Lung microvascular endothelial cell (primary cell): ENCODE results near the gene SLC22A12. TPM values are rescaled to one million over a fixed set of nuclear protein-coding genes. Genes with fewer than 3 reads are reported as not detected.
"Not testable (repeated sequence)": the region's sequence is repeated elsewhere in the genome, so short reads cannot be mapped to it uniquely, and the experiment has no call there.

Experiments used
- DNase-seq, 2 donors: peaks; one replicate each; pipeline versions ENCODE4 v3.0.0 to v3.0.0-alpha.2; 2010; ENCODE audit warnings: low read depth in 2 of 2
- total RNA-seq: library from RNA; depleted of rRNA; stranded (reverse); fragments of >200 nt; gene quantifications from 2 replicates; pipeline ENCODE4 v1.2.1, GENCODE V29; 2014

Gene SLC22A12
- total RNA-seq, 1 donor from 2014 or later: not detected

- DNase-seq: peak in 1 of 2 donors; percentile 69
These were observed 7.4 kb upstream of the SLC22A12 start for GRCh38 chr11:64583296-64584262.

DNA sequence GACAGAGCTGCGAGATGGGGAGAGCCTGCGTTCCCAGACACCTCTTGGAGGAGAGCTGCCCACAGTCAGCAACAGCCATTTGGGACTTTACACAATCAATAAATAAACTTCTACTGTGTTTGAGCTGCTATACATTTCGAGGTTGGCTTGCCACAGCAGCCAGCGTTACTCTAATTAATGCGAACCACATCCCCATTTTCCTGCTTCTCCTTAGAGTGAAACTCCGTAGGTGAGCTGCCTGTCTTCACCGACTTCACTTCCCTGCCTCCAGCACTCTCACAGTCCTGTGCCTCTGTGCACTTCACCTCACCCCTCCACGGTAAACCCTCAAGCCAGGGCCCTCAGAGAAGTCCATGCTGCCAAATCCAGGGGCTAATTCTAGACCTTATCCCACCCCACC, 5.9 kb upstream of the SLC22A12 start:
- DNase-seq: no peak

DNA sequence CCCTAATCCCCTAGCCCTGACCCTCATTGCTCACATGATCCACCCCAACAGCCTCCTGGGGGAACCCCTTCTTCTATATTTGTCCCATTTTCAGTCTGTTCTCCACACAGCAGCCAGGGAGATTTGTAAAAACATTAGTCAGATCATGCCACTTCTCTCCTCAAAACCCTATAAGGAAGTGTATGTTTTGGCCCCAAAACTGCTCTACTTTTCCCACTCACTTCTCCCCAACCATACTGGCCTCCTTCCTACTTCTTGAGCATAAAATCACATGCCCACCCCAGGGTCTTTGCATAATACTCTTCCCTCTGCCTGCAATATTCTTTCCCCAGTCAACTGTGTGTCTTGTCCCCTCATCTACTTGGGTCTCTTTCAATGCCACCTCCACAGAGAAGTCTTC, 4.7 kb upstream of the SLC22A12 start:
- no peak for DNase-seq

- DNase-seq: no peak
These were observed 2.3 kb upstream of the SLC22A12 start for GRCh38 chr11:64588701-64589100.

GRCh38 chr11:64591257-64592233, 525 bp downstream of the SLC22A12 start:
- DNase-seq: no peak

DNA sequence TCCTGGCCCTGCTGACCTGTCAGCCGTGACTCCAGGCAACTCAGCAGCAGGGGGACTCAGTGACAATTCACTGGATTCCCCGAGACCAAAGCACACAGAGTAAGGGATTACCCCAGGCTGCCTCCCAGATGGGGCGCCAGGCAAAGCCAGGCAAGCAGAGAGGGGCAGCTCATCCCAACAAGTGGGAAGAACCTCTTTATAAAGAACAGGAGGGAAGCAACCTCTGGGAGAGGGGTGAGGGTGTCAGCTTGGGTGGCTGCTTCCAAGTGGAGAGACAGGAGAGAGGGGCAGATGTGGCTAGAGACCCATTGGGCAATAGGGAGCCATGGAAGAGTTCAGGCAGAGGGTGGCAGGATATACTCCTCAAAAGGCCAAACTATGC, 1.2 kb downstream of the SLC22A12 start:
- no peak for DNase-seq

DNA sequence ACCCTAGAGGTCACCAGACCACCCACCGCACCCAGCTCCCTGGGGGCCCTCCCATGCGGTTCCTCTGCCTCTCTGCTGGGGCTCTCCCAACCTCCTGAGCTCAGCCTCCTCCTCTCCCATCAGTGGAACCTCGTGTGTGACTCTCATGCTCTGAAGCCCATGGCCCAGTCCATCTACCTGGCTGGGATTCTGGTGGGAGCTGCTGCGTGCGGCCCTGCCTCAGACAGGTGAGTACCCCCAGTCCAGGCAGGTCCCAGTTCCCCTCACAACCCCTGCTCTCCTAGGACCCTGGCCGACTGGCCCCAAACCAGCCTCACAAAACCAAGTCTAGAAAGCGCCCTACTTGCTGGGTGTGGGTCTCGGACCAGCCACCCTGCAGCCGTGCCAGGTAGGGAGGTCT, 1.6 kb downstream of the SLC22A12 start:
- DNase-seq: no peak

DNA sequence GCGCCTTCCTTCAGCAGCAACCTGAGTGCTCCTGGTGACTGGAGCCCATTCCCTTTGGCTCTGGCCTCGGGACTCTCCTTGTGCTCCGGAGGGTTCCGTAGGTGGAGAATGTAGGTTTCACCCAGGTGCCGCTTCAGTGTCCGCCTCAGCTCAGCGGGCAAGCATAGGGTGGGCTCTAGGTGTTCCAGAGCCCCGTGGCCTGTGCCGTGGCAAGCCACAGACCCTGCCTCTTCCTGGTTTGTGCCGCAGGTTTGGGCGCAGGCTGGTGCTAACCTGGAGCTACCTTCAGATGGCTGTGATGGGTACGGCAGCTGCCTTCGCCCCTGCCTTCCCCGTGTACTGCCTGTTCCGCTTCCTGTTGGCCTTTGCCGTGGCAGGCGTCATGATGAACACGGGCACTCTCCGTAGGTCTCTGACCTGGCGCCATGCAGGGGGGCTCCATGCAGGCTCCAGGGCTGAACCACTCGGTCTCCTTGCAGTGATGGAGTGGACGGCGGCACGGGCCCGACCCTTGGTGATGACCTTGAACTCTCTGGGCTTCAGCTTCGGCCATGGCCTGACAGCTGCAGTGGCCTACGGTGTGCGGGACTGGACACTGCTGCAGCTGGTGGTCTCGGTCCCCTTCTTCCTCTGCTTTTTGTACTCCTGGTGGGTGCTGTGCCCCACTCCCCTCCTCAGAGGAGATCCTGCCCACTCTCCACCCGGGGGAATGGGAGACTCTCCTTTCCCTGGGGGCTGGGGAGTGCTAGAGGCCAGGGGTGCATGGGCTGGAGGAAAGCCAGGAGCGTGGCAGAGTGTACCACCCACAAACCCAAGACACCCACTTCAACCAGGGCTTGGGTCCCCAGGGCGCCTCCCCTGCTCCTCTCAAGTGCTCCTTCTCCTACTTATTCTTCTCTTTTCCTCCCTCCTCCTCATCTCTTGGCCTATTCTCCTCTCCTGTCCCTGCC, 2.4 kb downstream of the SLC22A12 start:
- no peak for DNase-seq

DNA sequence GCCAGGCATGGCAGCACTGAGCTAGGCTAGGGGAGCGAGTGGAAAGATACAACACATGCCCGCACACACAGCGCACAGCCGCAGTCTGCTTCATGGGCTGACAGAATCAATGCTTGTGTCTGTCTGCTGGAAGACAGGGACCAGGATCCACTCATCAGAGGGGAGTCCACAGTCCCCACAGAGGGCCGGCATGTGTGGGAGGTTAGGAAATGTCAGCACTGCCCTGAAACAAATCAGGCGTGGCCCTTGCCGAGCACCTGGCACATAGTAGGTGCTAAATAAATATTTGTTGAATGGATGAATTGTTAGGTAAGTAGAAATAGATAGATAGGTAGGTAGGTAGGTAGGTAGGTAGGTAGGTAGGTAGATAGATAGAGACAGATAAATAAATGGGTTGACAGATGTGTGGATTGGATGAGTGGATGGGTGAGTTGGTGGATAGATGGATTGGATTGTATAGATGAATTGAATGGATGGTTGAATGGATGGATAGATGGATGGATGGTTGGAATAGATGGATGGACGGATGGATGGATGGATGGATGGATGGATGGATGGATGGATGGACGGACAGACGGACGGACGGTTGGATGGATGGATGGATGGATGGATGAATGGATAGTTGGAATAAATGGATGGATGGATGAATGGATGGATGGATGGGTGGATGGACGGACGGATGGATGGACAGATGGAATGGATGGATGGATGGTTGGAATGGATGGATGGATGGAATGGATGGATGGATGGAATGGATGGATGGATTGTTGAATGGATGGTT, 3.3 kb downstream of the SLC22A12 start:
- no peak for DNase-seq

GRCh38 chr11:64595922-64596321, 4.9 kb downstream of the SLC22A12 start:
- DNase-seq: not testable (repeated sequence)

DNA sequence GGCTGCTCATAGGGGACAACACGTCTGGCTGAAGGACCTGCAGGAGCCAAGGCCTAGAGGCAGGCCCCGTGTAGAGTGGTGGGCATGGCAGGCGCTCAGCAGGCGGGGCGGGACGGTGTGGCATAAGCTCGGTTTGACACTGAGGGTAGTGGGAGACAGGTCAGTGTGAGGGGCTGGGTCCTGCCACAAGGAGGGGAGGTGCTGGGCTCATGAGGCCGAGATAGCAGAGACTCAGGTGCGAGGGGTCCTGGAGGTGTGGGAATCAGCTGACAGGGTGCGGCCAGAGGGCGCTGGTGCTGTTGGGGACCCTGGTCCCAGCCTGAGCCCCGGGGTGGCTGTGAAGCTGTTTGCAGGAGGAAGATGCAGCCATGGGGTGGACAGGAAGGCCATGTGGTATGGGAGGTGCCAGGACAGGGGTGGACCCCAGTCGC, 6.7 kb downstream of the SLC22A12 start:
- DNase-seq: no peak

GRCh38 chr11:64598106-64598796, 7.2 kb downstream of the SLC22A12 start:
- no peak for DNase-seq

DNA sequence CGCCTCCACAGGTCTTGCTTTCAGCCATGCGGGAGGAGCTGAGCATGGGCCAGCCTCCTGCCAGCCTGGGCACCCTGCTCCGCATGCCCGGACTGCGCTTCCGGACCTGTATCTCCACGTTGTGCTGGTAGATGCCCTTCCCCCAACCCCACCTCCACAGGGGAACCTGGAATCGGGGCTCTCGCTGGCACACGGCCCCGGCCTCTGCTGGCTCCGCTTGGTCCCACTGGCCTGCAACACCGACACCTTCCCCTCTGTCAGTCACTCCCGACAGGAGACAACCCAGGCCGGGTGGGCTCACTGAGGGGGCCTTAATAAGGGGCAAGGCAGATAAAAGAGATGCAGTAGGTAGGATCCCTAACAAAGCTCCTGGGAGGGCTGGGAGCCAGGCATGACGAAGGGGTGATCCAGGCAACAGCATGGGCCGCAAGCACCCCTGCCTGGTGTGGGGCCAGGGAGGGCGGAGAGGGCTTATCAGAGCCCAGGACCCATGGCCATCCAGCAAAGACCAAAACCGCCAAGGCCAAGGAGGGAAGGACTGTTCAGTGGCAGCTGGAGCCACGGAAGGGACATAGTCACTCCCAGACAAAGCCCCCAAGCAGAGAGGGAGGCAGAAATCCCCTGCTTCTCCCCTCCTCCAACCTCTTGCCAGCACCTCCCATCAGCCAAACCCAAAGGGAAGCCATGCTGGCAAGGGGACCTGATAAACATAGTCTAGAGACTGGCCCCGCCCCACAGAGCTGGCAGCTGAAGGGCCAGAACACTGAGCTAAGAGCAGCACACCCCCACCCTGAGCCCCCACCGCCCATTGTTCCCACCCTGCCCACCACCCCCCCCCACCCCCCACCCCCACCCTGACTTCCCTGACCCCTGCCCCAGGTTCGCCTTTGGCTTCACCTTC, 8.0 kb downstream of the SLC22A12 start:
- no peak for DNase-seq

GRCh38 chr11:64599698-64600211, 8.7 kb downstream of the SLC22A12 start:
- no peak for DNase-seq

DNA sequence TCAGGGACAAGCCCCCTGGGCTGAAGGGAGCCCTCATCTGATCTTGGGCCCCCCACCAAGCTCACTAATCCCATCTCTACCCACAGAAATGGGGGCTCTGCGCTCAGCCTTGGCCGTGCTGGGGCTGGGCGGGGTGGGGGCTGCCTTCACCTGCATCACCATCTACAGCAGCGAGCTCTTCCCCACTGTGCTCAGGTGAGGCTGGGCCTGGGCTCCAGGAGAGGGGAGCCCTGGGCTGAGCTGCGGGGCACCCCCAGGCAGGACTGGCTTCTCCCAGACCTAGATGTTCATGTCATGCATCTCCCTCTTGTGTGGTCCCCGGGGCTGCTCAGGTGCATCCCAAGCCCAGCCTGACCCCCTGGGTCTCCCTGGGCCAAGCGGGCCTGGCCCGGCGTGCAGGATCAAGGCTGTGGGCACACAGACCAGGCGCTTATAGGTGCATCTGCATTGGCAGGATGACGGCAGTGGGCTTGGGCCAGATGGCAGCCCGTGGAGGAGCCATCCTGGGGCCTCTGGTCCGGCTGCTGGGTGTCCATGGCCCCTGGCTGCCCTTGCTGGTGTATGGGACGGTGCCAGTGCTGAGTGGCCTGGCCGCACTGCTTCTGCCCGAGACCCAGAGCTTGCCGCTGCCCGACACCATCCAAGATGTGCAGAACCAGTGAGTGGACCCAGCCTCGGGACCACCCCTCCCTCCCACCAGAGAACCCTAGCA, 9.4 kb downstream of the SLC22A12 start:
- no peak for DNase-seq

- no peak for DNase-seq
These were observed 10.8 kb downstream of the SLC22A12 start for GRCh38 chr11:64601605-64602465.
